Cardiac muscle cell (in vitro differentiated cells and primary cell): ENCODE data around the gene VWF. TPM values are rescaled to one million over a fixed set of nuclear protein-coding genes. Genes with fewer than 3 reads are reported as not detected.

ENCODE experiments used
- DNase-seq, 2 donors: peaks; one replicate each; pipeline versions ENCODE4 v3.0.0 to v3.0.0-alpha.2; 2010 to 2017; ENCODE audit warnings: low read depth in 1 of 2, low spot score in 1 of 2
- H3K27ac ChIP-seq: fragments of 200-600 bp; sonication (generic); 2 replicates; pipeline ENCODE4 v1.5.1; 2016
- H3K27me3 ChIP-seq: fragments of 200-600 bp; sonication (generic); 2 replicates; pipeline ENCODE4 v1.6.0; 2016; ENCODE audit warnings: control low read depth
- H3K36me3 ChIP-seq: fragments of 200-600 bp; sonication (generic); 2 replicates; pipeline ENCODE4 v1.5.1; 2016; ENCODE audit warnings: control low read depth
- H3K4me1 ChIP-seq: fragments of 200-600 bp; sonication (generic); 2 replicates; pipeline ENCODE4 v1.8.1; 2017; ENCODE audit warnings: low read depth, mild to moderate bottlenecking, mixed run types
- H3K4me3 ChIP-seq: fragments of 200-600 bp; sonication (generic); 2 replicates; pipeline ENCODE4 v1.5.1; 2016; ENCODE audit warnings: mild to moderate bottlenecking
- H3K9me3 ChIP-seq: fragments of 200-600 bp; sonication (generic); 2 replicates; pipeline ENCODE4 v1.5.1; 2017; ENCODE audit warnings: low read depth, mild to moderate bottlenecking, control low read depth
- CTCF ChIP-seq: IDR thresholded peaks from 2 replicates; pipeline ENCODE4 v1.5.1; 2012; ENCODE audit warnings: low read depth, mild to moderate bottlenecking, low read length
- polyA plus RNA-seq: library from polyadenylated mRNA; unstranded; fragments of >200 nt; fragmentation: Nextera tagmentation; extraction: Ambion mirVana; gene quantifications from 2 replicates; pipeline ENCODE4 v1.2.1, GENCODE V29; 2016
- total RNA-seq: library from RNA; depleted of rRNA; stranded (reverse); fragments of >200 nt; gene quantifications from 2 replicates; pipeline ENCODE4 v1.2.3, GENCODE V29; 2016

Gene VWF
- total and polyA plus RNA-seq, 2 experiments from 2014 or later, result 0.03 TPM; not detected in 1

DNA sequence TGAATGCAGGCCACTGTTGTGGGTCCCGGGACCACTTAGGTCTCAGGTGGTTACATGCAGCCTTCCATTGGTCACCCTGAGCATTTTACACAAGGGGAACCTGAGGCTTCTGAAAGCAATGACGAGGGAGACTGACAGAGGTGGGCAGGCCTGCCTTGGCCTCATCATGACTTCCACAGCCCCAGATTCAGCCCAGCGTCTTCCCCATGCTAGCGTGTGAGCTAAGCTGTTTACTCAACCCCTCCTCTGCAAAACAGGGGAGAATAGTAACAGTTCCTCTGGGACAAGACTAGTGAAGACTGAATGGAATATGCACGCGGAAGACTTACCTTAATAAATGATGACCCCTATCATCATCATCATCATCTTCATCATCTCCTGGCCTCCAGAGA lies 46.8 kb downstream of the VWF start:
- no peak for TF ChIP-seq CTCF
- no peaks in the 10 kb centered on the region for H3K4me1 ChIP-seq
- H3K4me3 ChIP-seq, result no peak overlapping the region
- H3K27me3 ChIP-seq, result no peaks in the 10 kb centered on the region
- no peak overlapping the region for H3K27ac ChIP-seq
- no peaks in the 10 kb centered on the region for H3K9me3 ChIP-seq
- no peak for DNase-seq
- no peaks in the 10 kb centered on the region for H3K36me3 ChIP-seq

- Histone ChIP-seq H3K9me3 (no peaks in the 10 kb centered on the region), H3K36me3 (no peaks in the 10 kb centered on the region), H3K27ac (no peak overlapping the region), H3K4me3 (no peak overlapping the region), H3K4me1 (no peaks in the 10 kb centered on the region), H3K27me3 (no peaks in the 10 kb centered on the region)
- DNase-seq, result no peak
- TF ChIP-seq CTCF, result no peak
Measured at GRCh38 chr12:6076776-6077691, 47.4 kb downstream of the VWF start.

- no peaks in the 10 kb centered on the region for H3K9me3 ChIP-seq
- H3K4me1 ChIP-seq, result no peaks in the 10 kb centered on the region
- H3K4me3 ChIP-seq, result no peak overlapping the region
- H3K27ac ChIP-seq, result no peak overlapping the region
- no peaks in the 10 kb centered on the region for H3K36me3 ChIP-seq
- peak in 1 of 2 donors; percentile 38 for DNase-seq
- TF ChIP-seq CTCF, result no peak
- no peaks in the 10 kb centered on the region for H3K27me3 ChIP-seq
Measured at GRCh38 chr12:6076346-6076745, 48.1 kb downstream of the VWF start.

GRCh38 chr12:6074979-6075585 lies 49.4 kb downstream of the VWF start:
- H3K27ac ChIP-seq, result no peak overlapping the region
- no peaks in the 10 kb centered on the region for H3K9me3 ChIP-seq
- H3K36me3 ChIP-seq, result no peaks in the 10 kb centered on the region
- no peaks in the 10 kb centered on the region for H3K4me1 ChIP-seq
- no peak overlapping the region for H3K4me3 ChIP-seq
- TF ChIP-seq CTCF, result no peak
- DNase-seq, result peak in 1 of 2 donors; percentile 41
- no peaks in the 10 kb centered on the region for H3K27me3 ChIP-seq

GRCh38 chr12:6074427-6074826 lies 50.0 kb downstream of the VWF start:
- Histone ChIP-seq H3K4me3 (no peak overlapping the region), H3K27me3 (no peaks in the 10 kb centered on the region), H3K27ac (no peak overlapping the region), H3K36me3 (no peaks in the 10 kb centered on the region), H3K4me1 (no peaks in the 10 kb centered on the region), H3K9me3 (no peaks in the 10 kb centered on the region)
- no peak for TF ChIP-seq CTCF
- no peak for DNase-seq
